Neural cell (in vitro differentiated cells): ENCODE measurements around the gene TMEFF2.

Experiments
- EP300 ChIP-seq: fragments of 450-650 bp; conservative IDR thresholded peaks from 2 replicates; pipeline ENCODE4 v1.6.1; 2014; ENCODE audit warnings: antibody characterized with exemption, mild to moderate bottlenecking, moderate library complexity; ENCODE audit not compliant: poor library complexity, severe bottlenecking
- EZH2 ChIP-seq: fragments of 200-600, 300-800 bp; shearing (Covaris generic), sonication (generic); IDR thresholded peaks from 2 replicates; pipeline ENCODE4 v1.6.1; 2014; ENCODE audit warnings: antibody characterized with exemption, low read length, borderline replicate concordance, mild to moderate bottlenecking; ENCODE audit not compliant: insufficient read depth, poor library complexity, severe bottlenecking
- MXI1 ChIP-seq: fragments of 450-650 bp; conservative IDR thresholded peaks from 2 replicates; pipeline ENCODE4 v1.6.1; 2014; ENCODE audit warnings: antibody characterized with exemption, mild to moderate bottlenecking; ENCODE audit not compliant: poor library complexity, severe bottlenecking
- POLR2AphosphoS5 ChIP-seq: IDR thresholded peaks from 2 replicates; pipeline ENCODE4 v1.6.1; 2012
- RAD21 ChIP-seq: fragments of 450-650 bp; conservative IDR thresholded peaks from 2 replicates; pipeline ENCODE4 v1.6.1; 2014; ENCODE audit warnings: antibody characterized with exemption, mild to moderate bottlenecking, moderate library complexity
- REST ChIP-seq: IDR thresholded peaks from 2 replicates; pipeline ENCODE4 v1.6.1; 2012; ENCODE audit warnings: borderline replicate concordance
- SMC3 ChIP-seq: fragments of 450-650 bp; conservative IDR thresholded peaks from 2 replicates; pipeline ENCODE4 v1.6.1; 2014; ENCODE audit warnings: antibody characterized with exemption, mild to moderate bottlenecking, moderate library complexity; ENCODE audit not compliant: poor library complexity
- TAF1 ChIP-seq: IDR thresholded peaks from 2 replicates; pipeline ENCODE4 v1.6.1; 2012; ENCODE audit warnings: low read depth
- TF ChIP-seq, protein P1 (sequence below): fragments of 450-650 bp; IDR thresholded peaks from 2 replicates; pipeline ENCODE4 v1.5.1; 2014; ENCODE audit warnings: antibody characterized with exemption, mild to moderate bottlenecking, moderate library complexity; ENCODE audit not compliant: poor library complexity, severe bottlenecking

GRCh38 chr2:192148620-192149321 lies 46.0 kb downstream of the TMEFF2 start:
- TF ChIP-seq, protein P1, sequence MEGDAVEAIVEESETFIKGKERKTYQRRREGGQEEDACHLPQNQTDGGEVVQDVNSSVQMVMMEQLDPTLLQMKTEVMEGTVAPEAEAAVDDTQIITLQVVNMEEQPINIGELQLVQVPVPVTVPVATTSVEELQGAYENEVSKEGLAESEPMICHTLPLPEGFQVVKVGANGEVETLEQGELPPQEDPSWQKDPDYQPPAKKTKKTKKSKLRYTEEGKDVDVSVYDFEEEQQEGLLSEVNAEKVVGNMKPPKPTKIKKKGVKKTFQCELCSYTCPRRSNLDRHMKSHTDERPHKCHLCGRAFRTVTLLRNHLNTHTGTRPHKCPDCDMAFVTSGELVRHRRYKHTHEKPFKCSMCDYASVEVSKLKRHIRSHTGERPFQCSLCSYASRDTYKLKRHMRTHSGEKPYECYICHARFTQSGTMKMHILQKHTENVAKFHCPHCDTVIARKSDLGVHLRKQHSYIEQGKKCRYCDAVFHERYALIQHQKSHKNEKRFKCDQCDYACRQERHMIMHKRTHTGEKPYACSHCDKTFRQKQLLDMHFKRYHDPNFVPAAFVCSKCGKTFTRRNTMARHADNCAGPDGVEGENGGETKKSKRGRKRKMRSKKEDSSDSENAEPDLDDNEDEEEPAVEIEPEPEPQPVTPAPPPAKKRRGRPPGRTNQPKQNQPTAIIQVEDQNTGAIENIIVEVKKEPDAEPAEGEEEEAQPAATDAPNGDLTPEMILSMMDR, result no peak
- no peak for TF ChIP-seq EZH2
- no peak for TF ChIP-seq EP300
- TF ChIP-seq MXI1, result no peak
- TF ChIP-seq POLR2AphosphoS5, result no peak
- no peak for TF ChIP-seq RAD21
- no peak for TF ChIP-seq REST
- TF ChIP-seq SMC3, result no peak
- no peak for TF ChIP-seq TAF1
